RWPE2 (cell line): ENCODE data around the gene ZMYM3.
A peak's percentile ranks its signal among the peaks of the same experiment; 100 is the strongest.
"Not testable (repeated sequence)": the region's sequence is repeated elsewhere in the genome, so short reads cannot be mapped to it uniquely, and the experiment has no call there.

Source experiments
- ATAC-seq: fragments of 200-7000 bp; cut with Tn5 transposase; 3 replicates; pipeline ENCODE4 v1.9.1; 2021; ENCODE audit warnings: low read depth
- DNase-seq: peaks from one replicate; pipeline ENCODE4 v3.0.0-alpha.2; 2020; ENCODE audit warnings: low spot score
- H3K27ac ChIP-seq: fragments of 450-650 bp; 2 replicates; pipeline ENCODE4 v1.5.1; 2017; ENCODE audit warnings: mild to moderate bottlenecking; ENCODE audit not compliant: poor library complexity, severe bottlenecking
- H3K27me3 ChIP-seq: fragments of 250-450 bp; sonication (Bioruptor Pico); 2 replicates; pipeline ENCODE4 v1.5.1; 2021; ENCODE audit warnings: mild to moderate bottlenecking, moderate library complexity; ENCODE audit not compliant: insufficient read depth, poor library complexity, severe bottlenecking
- H3K36me3 ChIP-seq: fragments of 250-450 bp; sonication (Bioruptor Pico); 2 replicates; pipeline ENCODE4 v1.5.1; 2020; ENCODE audit warnings: low read depth, mild to moderate bottlenecking, moderate library complexity
- H3K4me1 ChIP-seq: fragments of 250-450 bp; sonication (Bioruptor Pico); 2 replicates; pipeline ENCODE4 v1.5.1; 2021; ENCODE audit warnings: mild to moderate bottlenecking, moderate library complexity; ENCODE audit not compliant: insufficient read depth, poor library complexity, severe bottlenecking
- H3K4me3 ChIP-seq: fragments of 250-450 bp; sonication (Bioruptor Pico); 2 replicates; pipeline ENCODE4 v1.5.1; 2021; ENCODE audit warnings: mild to moderate bottlenecking, moderate library complexity; ENCODE audit not compliant: severe bottlenecking
- H3K9me3 ChIP-seq: fragments of 250-450 bp; sonication (Bioruptor Pico); 2 replicates; pipeline ENCODE4 v1.5.1; 2021; ENCODE audit warnings: mild to moderate bottlenecking, moderate library complexity; ENCODE audit not compliant: severe bottlenecking
- TF ChIP-seq, protein P1 (sequence below): fragments of 450-650 bp; IDR thresholded peaks from one replicate; pipeline ENCODE4 v1.5.1; 2017; ENCODE audit warnings: mild to moderate bottlenecking, moderate library complexity; ENCODE audit not compliant: poor library complexity, severe bottlenecking

The ZMYM3 gene

DNA sequence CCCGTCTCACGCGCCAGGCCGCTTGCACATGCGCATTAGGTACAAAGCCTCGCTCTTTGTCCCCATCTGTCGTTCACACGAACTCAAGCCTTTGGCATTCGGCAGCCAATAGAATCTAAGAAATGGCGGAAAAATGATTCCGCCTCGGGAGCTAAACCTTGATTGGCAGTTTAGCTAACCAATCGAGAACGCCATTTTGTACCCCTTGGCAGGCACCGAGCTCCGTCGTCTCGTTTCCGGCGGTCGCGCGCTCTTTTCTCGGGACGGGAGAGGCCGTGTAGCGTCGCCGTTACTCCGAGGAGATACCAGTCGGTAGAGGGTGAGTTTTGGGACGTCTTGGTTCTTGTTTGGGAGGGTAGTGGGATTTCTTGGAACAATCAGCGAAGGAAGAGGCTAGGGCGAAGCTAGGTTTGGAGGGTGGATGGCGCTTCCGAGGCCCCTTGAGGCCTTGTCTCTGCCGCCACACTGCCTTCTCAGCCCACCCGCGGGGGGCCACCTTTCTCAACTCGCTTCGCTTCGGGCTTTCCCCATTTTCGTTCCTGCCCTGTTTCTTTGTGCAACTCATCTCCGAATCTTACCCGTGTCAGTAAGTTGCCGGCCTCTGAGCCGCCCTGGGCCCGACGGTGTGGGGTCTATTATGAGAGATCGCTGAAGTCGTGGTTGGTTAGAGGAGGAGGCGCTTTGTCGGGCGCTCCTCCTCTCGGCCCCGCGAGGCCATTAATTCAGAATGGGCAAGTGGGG is 29.6 kb upstream of the ZMYM3 start, which contains the start of gene NONO:
Gene NONO, plus strand, starts transcription at position 233 of the 741 bp plus-strand sequence. CDS start 7,003 bp downstream, outside the sequence.
- TF ChIP-seq, protein P1, sequence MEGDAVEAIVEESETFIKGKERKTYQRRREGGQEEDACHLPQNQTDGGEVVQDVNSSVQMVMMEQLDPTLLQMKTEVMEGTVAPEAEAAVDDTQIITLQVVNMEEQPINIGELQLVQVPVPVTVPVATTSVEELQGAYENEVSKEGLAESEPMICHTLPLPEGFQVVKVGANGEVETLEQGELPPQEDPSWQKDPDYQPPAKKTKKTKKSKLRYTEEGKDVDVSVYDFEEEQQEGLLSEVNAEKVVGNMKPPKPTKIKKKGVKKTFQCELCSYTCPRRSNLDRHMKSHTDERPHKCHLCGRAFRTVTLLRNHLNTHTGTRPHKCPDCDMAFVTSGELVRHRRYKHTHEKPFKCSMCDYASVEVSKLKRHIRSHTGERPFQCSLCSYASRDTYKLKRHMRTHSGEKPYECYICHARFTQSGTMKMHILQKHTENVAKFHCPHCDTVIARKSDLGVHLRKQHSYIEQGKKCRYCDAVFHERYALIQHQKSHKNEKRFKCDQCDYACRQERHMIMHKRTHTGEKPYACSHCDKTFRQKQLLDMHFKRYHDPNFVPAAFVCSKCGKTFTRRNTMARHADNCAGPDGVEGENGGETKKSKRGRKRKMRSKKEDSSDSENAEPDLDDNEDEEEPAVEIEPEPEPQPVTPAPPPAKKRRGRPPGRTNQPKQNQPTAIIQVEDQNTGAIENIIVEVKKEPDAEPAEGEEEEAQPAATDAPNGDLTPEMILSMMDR, result peak; percentile 15
- H3K27ac ChIP-seq, result peak within 1 kb of the TSS; percentile 70
- H3K27me3 ChIP-seq, result no peaks in the 10 kb centered on the region
- peak within 1 kb of the TSS; percentile 48 for H3K4me3 ChIP-seq
- peaks cover 5% of the 10 kb centered on the region for H3K4me1 ChIP-seq
- DNase-seq (peak; percentile 75), ATAC-seq (peak; percentile 87)
- H3K9me3 ChIP-seq, result no peaks in the 10 kb centered on the region
- peaks cover 36% of the 10 kb centered on the region for H3K36me3 ChIP-seq

DNA sequence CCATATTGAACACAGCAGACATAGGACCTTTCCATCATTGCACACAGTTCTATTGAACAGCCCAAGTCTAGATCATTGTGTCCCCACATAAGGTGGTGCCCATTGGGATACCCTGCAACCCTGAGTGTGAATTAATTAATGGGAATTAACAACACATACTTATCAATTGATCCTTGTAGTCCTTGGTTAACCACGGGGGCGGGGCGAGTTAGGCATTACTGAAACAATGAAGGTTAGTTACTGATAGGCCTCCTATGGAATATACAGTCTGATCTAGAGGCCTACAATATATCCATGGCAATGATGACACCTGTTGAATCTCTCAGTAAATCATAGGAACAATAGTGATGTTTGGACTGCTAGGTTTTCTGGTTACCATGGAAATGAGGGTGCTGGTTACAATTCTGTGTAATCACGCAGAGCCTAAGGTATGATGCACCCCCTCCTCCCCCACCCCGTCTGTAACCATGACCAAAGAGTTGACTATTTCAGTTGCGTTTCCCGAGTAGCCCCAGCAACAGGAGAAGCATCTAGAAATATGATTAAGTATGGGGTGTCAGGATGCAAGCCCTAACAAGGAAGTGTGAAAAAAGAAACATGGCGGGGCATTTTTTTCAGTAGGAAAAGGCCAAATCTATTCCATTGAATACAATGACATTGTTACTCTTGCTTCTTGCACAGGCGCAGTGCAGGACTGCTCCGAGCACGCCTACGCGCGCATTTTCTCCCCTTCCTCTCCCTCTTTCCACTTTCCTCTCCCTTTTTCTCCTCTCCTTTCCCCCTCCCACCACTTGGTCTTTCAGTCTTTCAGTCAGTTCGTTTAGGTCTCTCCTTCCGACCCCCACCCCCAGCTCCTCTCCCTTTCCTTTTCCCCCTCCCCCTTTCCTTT is 28.8 kb upstream of the ZMYM3 start:
- Histone ChIP-seq H3K4me1 (peaks cover 5% of the 10 kb centered on the region), H3K9me3 (no peaks in the 10 kb centered on the region), H3K36me3 (peaks cover 33% of the 10 kb centered on the region), H3K27me3 (no peaks in the 10 kb centered on the region), H3K27ac (peak overlapping the region; percentile 70), H3K4me3 (peak overlapping the region; percentile 48)
- ATAC-seq (peak; percentile 62), DNase-seq (no peak)
- TF ChIP-seq, protein P1, result no peak

DNA sequence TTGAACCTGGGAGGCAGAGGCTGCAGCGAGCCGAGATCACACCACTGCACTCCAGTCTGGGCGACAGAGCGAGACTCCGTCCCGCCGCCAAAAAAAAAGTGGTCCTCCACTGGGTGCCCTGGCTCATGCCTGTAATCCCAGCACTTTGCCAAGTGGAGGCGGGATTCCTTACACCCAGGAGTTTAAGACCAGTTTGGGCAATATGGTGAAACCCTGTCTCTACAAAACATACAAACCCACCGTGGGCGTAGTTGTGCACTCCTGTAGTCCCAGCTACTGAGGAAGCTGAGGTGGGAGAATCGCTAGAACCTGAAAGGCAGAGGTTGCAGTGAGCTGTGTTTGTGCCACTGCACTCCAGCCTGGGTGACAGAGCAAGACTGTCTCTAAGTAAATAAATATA is 27.4 kb upstream of the ZMYM3 start:
- not testable (repeated sequence) for ATAC-seq

DNA sequence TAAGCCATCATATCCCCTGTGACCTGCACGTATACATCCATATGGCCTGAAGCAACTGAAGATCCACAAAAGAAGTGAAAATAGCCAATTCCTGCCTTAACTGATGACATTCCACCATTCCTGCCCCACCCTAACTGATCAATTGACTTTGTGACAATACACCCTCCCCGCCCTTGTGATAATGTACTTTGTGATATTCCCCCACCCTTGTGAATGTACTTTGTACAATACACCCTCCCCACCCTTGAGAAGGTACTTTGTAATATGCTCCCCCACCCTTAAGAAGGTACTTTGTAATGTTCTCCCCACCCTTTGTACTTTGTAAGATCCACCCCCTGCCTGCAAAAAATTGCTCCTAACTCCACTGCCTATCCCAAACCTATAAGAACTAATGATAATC is 18.4 kb upstream of the ZMYM3 start:
- not testable (repeated sequence) for H3K27me3 ChIP-seq, ATAC-seq, H3K4me1 ChIP-seq, H3K4me3 ChIP-seq, H3K27ac ChIP-seq, DNase-seq, H3K9me3 ChIP-seq, H3K36me3 ChIP-seq

More for the DNA sequence above, 27.4 kb upstream of the ZMYM3 start:
- not testable (repeated sequence) for DNase-seq, H3K4me3 ChIP-seq, H3K27me3 ChIP-seq, H3K9me3 ChIP-seq, H3K27ac ChIP-seq, H3K4me1 ChIP-seq
- H3K36me3 ChIP-seq, result peaks cover 22% of the 10 kb centered on the region

DNA sequence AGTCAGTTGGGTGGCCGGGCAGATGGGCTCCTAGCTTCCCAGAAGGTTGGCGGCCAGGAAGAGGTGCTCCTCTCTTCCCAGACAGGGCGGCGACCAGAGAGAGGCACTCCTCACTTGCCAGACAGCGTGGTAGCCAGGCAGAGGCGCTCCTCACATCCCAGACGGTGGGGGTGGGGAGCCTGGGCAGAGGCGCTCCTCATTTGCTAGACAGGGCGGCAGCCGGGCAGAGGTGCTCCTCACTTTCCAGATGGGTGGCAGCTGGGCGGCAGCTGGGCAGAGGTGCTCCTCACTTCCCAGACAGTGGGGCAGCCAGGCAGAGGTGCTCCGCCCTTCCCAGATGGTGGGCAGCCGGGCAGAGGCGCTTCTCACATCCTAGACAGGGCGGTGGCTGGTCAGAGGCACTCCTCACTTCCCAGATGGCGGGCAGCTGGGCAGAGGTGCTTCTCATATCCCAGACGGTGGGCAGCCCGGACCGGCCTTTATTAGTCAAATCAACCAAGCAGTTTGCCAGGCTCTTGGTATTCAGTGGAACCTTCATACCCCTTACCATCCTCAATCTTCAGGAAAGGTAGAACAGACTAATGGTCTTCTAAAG is 16.0 kb upstream of the ZMYM3 start:
- H3K27ac ChIP-seq, result no peak overlapping the region
- no peak for ATAC-seq
- TF ChIP-seq, protein P1, result no peak

DNA sequence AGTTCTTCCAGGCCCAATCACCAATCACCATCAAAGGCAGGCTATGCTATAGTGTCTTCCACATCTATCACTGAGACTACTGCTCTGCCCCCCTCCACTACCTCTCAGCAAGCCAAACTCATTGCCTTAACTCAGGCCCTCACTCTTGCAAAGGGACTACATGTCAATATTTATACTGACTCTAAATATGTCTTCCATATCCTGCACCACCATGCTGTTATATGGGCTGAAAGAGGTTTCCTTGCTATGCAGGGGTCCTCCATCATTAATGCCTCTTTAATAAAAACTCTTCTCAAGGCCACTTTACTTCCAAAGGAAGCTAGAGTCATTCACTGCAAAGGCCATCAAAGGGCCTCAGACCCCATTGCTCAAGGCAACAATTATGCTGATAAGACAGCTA is 14.7 kb upstream of the ZMYM3 start:
- not testable (repeated sequence) for H3K27me3 ChIP-seq, H3K9me3 ChIP-seq, H3K27ac ChIP-seq, H3K4me3 ChIP-seq, H3K36me3 ChIP-seq, DNase-seq, ATAC-seq, H3K4me1 ChIP-seq

More for the DNA sequence above, 16.0 kb upstream of the ZMYM3 start:
- H3K4me1 ChIP-seq, result no peaks in the 10 kb centered on the region
- H3K4me3 ChIP-seq, result no peak overlapping the region
- no peak for DNase-seq
- no peaks in the 10 kb centered on the region for H3K27me3 ChIP-seq
- no peaks in the 10 kb centered on the region for H3K9me3 ChIP-seq
- no peaks in the 10 kb centered on the region for H3K36me3 ChIP-seq
